ENCODE results near the gene EPHA8.

- no peak for TF ChIP-seq CTCF (IDR thresholded peaks at IDR 0.05)
- no peak for TF ChIP-seq POLR2AphosphoS5 (IDR thresholded peaks at IDR 0.05)
These were observed 31.8 kb downstream of the EPHA8 start for GRCh38 chr1:22595108-22595507.
